ENCODE results near the gene LYPD1. TPM values are rescaled to one million over a fixed set of nuclear protein-coding genes. Genes with fewer than 3 reads are reported as not detected.
A peak's percentile ranks its signal among the peaks of the same experiment; 100 is the strongest.

LYPD1 gene
- total RNA-seq, 1 experiment from 2014 or later: not detected

GRCh38 chr2:132651115-132652045 lies 18.6 kb downstream of the LYPD1 start:
- Histone ChIP-seq H2AFZ (ENCODE audit: low read depth, low read length, poor library complexity, severe bottlenecking) (no peak overlapping the region), H4K20me1 (ENCODE audit: insufficient read depth) (no peaks in the 10 kb centered on the region), H3K9me3 (ENCODE audit: control insufficient read depth in 1 of 2, insufficient read depth in 1 of 2, low read depth in 1 of 2, low read length in 2 of 2) (no peaks in the 10 kb centered on the region), H3K36me3 (ENCODE audit: control insufficient read depth in 1 of 2, insufficient read depth in 2 of 2, low read length in 2 of 2) (no peaks in the 10 kb centered on the region), H3K27ac (ENCODE audit: low read depth, low read length) (no peak overlapping the region), H3K4me1 (ENCODE audit: control insufficient read depth in 1 of 2, insufficient read depth in 2 of 2, low read length in 2 of 2) (no peaks in the 10 kb centered on the region), H3K27me3 (ENCODE audit: insufficient read depth, low read length) (no peaks in the 10 kb centered on the region), H3K9me2 (ENCODE audit: insufficient read depth) (no peaks in the 10 kb centered on the region), H3K4me3 (replicated peaks in 1 of 2; ENCODE audit: low read depth in 1 of 2, low read length in 2 of 2) (no peak overlapping the region), H3K79me2 (ENCODE audit: insufficient read depth, low read length) (no peaks in the 10 kb centered on the region), H3K9ac (ENCODE audit: low read length) (no peak overlapping the region), H3K4me2 (ENCODE audit: low read length) (no peak overlapping the region)
- DNase-seq (ENCODE audit: low read depth, low spot score): peak; percentile 12
- ATAC-seq: peak; percentile 59
- POLR2A ChIA-PET: no interaction called here
- CTCF ChIA-PET: interaction anchor here (0.9 to 1.0 kb wide), 2 partner anchors 25 to 1193 kb away, joined by 3 to 4 read pairs; no protein-coding TSS in a partner anchor
- intact Hi-C loops (cut with micrococcal nuclease): loop anchor here (5.0 kb wide), 1 partner anchor 384 kb away; no protein-coding TSS in a partner anchor
- TF ChIP-seq POLR2A (IDR thresholded peaks at IDR 0.05; ENCODE audit: borderline replicate concordance, extremely low read depth, insufficient read depth, insufficient read length) (no peak), CBX3 (IDR thresholded peaks at IDR 0.05; ENCODE audit: low read depth) (no peak), CTCF (IDR thresholded peaks at IDR 0.05 in 2 of 3, conservative IDR thresholded peaks at IDR 0.05 in 1 of 3; ENCODE audit: borderline replicate concordance in 1 of 3, insufficient read depth in 1 of 3, low read depth in 2 of 3, low read length in 2 of 3) (peak in 2 of 3 experiments; percentile 37 to 41; a peak in 4 of 6 replicates), RAD21 (IDR thresholded peaks at IDR 0.05; ENCODE audit: low read depth) (0 out of 2 replicates have a peak, but pooled peaks have one; percentile 7)
- RAD21 ChIA-PET (ENCODE audit: low non-redundant PET in 1 of 2, low total read pairs in 2 of 2, uncharacterized antibody in 2 of 2, unreplicated experiment in 2 of 2): no interaction called here
- BruUV-seq (replicated peaks): no TSS peak

GRCh38 chr2:132646540-132647108 lies 23.4 kb downstream of the LYPD1 start:
- Histone ChIP-seq H3K4me1 (ENCODE audit: control insufficient read depth in 1 of 2, insufficient read depth in 2 of 2, low read length in 2 of 2) (no peaks in the 10 kb centered on the region), H3K36me3 (ENCODE audit: control insufficient read depth in 1 of 2, insufficient read depth in 2 of 2, low read length in 2 of 2) (no peaks in the 10 kb centered on the region), H3K9me2 (ENCODE audit: insufficient read depth) (no peaks in the 10 kb centered on the region), H2AFZ (ENCODE audit: low read depth, low read length, poor library complexity, severe bottlenecking) (no peak overlapping the region), H3K4me3 (replicated peaks in 1 of 2; ENCODE audit: low read depth in 1 of 2, low read length in 2 of 2) (no peak overlapping the region), H3K9ac (ENCODE audit: low read length) (no peak overlapping the region), H3K9me3 (ENCODE audit: control insufficient read depth in 1 of 2, insufficient read depth in 1 of 2, low read depth in 1 of 2, low read length in 2 of 2) (no peaks in the 10 kb centered on the region), H3K27me3 (ENCODE audit: insufficient read depth, low read length) (no peaks in the 10 kb centered on the region), H3K4me2 (ENCODE audit: low read length) (no peak overlapping the region), H3K27ac (ENCODE audit: low read depth, low read length) (no peak overlapping the region), H3K79me2 (ENCODE audit: insufficient read depth, low read length) (no peaks in the 10 kb centered on the region), H4K20me1 (ENCODE audit: insufficient read depth) (no peaks in the 10 kb centered on the region)
- no TSS peak for BruUV-seq (replicated peaks)
- intact Hi-C loops (cut with micrococcal nuclease): no loop called here
- DNase-seq (ENCODE audit: low read depth, low spot score): no peak
- ATAC-seq: no peak
- ChIA-PET POLR2A (no interaction called here), CTCF (no interaction called here), RAD21 (ENCODE audit: low non-redundant PET in 1 of 2, low total read pairs in 2 of 2, uncharacterized antibody in 2 of 2, unreplicated experiment in 2 of 2) (no interaction called here)
- TF ChIP-seq REST (IDR thresholded peaks at IDR 0.05; ENCODE audit: low read depth): no peak
- TF ChIP-seq POLR2A (IDR thresholded peaks at IDR 0.05; ENCODE audit: borderline replicate concordance, extremely low read depth, insufficient read depth, insufficient read length): no peak
- no peak for TF ChIP-seq ELF1 (IDR thresholded peaks at IDR 0.05; ENCODE audit: borderline replicate concordance, low read depth)
- no peak for TF ChIP-seq TCF7L2 (IDR thresholded peaks at IDR 0.05; ENCODE audit: borderline replicate concordance, extremely low read depth, insufficient read depth, insufficient read length)
- TF ChIP-seq FOSL1 (IDR thresholded peaks at IDR 0.05; ENCODE audit: low read depth): no peak
- TF ChIP-seq CEBPB (IDR thresholded peaks at IDR 0.05; ENCODE audit: low read depth): no peak
- no peak for TF ChIP-seq SIN3A (IDR thresholded peaks at IDR 0.05; ENCODE audit: low read depth)
- no peak for TF ChIP-seq SRF (IDR thresholded peaks at IDR 0.05; ENCODE audit: low read depth)
